A673 (cell line): Measurements from ENCODE around the gene BAIAP2L1.

Experiments
- CTCF ChIP-seq: fragments of 300-800, 200-600 bp; sonication (generic); conservative IDR thresholded peaks from 2 replicates; pipeline ENCODE4 v1.5.1; 2017; ENCODE audit warnings: low read depth, mild to moderate bottlenecking, antibody characterized with exemption, low read length, moderate library complexity, mixed read lengths
- EZH2 ChIP-seq: fragments of 200-600 bp; sonication (generic); IDR thresholded peaks from 2 replicates; pipeline ENCODE4 v1.6.1; 2017; ENCODE audit warnings: borderline replicate concordance, low read depth, mild to moderate bottlenecking, mixed read lengths, antibody characterized with exemption, low read length; ENCODE audit not compliant: poor library complexity, severe bottlenecking

GRCh38 chr7:98248156-98248555, 152.7 kb downstream of the BAIAP2L1 start:
- TF ChIP-seq CTCF (no peak), EZH2 (no peak)
